MM.1S (cell line): ENCODE results near the gene KHDC4.

ENCODE experiments used
- DNase-seq: peaks from one replicate; pipeline ENCODE4 v3.0.0-alpha.2; 2015
- H2AFZ ChIP-seq: fragments of 300-600 bp; sonication (generic); 2 replicates; pipeline ENCODE4 v1.6.0; 2016; ENCODE audit warnings: antibody characterized with exemption, low read length
- H3F3A ChIP-seq: fragments of 300-600 bp; sonication (generic); 2 replicates; pipeline ENCODE4 v1.6.1; 2016; ENCODE audit warnings: mild to moderate bottlenecking, antibody characterized with exemption, low read length, moderate library complexity, mixed read lengths; ENCODE audit not compliant: insufficient read depth
- H3K27ac ChIP-seq: fragments of 300-600 bp; sonication (generic); 2 replicates; pipeline ENCODE4 v1.5.1; 2016; ENCODE audit warnings: mild to moderate bottlenecking, low read length
- H3K27me3 ChIP-seq: fragments of 300-600 bp; sonication (generic); replicated peaks from 2 replicates; pipeline ENCODE4 v1.6.0; 2016; ENCODE audit warnings: low read length; ENCODE audit not compliant: insufficient read depth
- H3K36me3 ChIP-seq: fragments of 300-600 bp; sonication (generic); replicated peaks from 2 replicates; pipeline ENCODE4 v1.6.1; 2016; ENCODE audit warnings: mild to moderate bottlenecking, low read length, mixed read lengths; ENCODE audit not compliant: insufficient read depth
- H3K4me1 ChIP-seq: fragments of 300-600 bp; sonication (generic); 2 replicates; pipeline ENCODE4 v1.6.1; 2016; ENCODE audit warnings: low read length, mixed read lengths
- H3K4me2 ChIP-seq: fragments of 300-600 bp; sonication (generic); 2 replicates; pipeline ENCODE4 v1.6.0; 2016; ENCODE audit warnings: low read depth, low read length
- H3K4me3 ChIP-seq: fragments of 300-600 bp; sonication (generic); 2 replicates; pipeline ENCODE4 v1.5.1; 2016; ENCODE audit warnings: low read length, mixed read lengths
- H3K79me2 ChIP-seq: fragments of 300-600 bp; sonication (generic); 2 replicates; pipeline ENCODE4 v1.6.1; 2016; ENCODE audit warnings: mixed run types, low read length, mixed read lengths
- H3K9ac ChIP-seq: fragments of 300-600 bp; sonication (generic); 2 replicates; pipeline ENCODE4 v1.6.1; 2016; ENCODE audit warnings: low read length, mixed read lengths
- H3K9me2 ChIP-seq: fragments of 300-600 bp; sonication (generic); replicated peaks from 2 replicates; pipeline ENCODE4 v1.6.1; 2016; ENCODE audit warnings: mild to moderate bottlenecking, low read length, mixed read lengths; ENCODE audit not compliant: insufficient read depth
- H3K9me3 ChIP-seq: fragments of 300-600 bp; sonication (generic); replicated peaks from 2 replicates; pipeline ENCODE4 v1.6.1; 2016; ENCODE audit warnings: mild to moderate bottlenecking, low read length, mixed read lengths; ENCODE audit not compliant: insufficient read depth
- H4K20me1 ChIP-seq: fragments of 300-600 bp; sonication (generic); 2 replicates; pipeline ENCODE4 v1.6.1; 2016; ENCODE audit warnings: mild to moderate bottlenecking, low read length, moderate library complexity, mixed read lengths; ENCODE audit not compliant: insufficient read depth
- CTCF ChIP-seq: fragments of 300-600 bp; sonication (generic); IDR thresholded peaks from 2 replicates; pipeline ENCODE4 v1.5.1; 2016; ENCODE audit warnings: antibody characterized with exemption, low read length, mixed read lengths
- EZH2 ChIP-seq: fragments of 300-600 bp; sonication (generic); optimal IDR thresholded peaks from 2 replicates; pipeline ENCODE3; 2017; ENCODE audit warnings: low read depth, mild to moderate bottlenecking, antibody characterized with exemption, low read length, mixed read lengths
- EZH2phosphoT487 ChIP-seq: fragments of 300-600 bp; sonication (generic); IDR thresholded peaks from 2 replicates; pipeline ENCODE4 v1.6.1; 2018; ENCODE audit warnings: antibody characterized with exemption, low read length

The KHDC4 gene

GRCh38 chr1:155951753-155952504 lies 17.7 kb upstream of the KHDC4 start:
- no peak overlapping the region for H3K4me2 ChIP-seq
- H3K27ac ChIP-seq: peak overlapping the region; percentile 12; the same call in 1 of the 2 replicates
- TF ChIP-seq EZH2phosphoT487: no peak
- no peak for TF ChIP-seq CTCF
- no peak for TF ChIP-seq EZH2
- no peaks in the 10 kb centered on the region for H3K9me2 ChIP-seq
- H3K9me3 ChIP-seq: no peaks in the 10 kb centered on the region
- H3K36me3 ChIP-seq: peaks cover 47% of the 10 kb centered on the region
- peaks cover 75% of the 10 kb centered on the region for H3K79me2 ChIP-seq
- no peak overlapping the region for H3K4me3 ChIP-seq
- H3K9ac ChIP-seq: no peak overlapping the region
- no peaks in the 10 kb centered on the region for H4K20me1 ChIP-seq
- H3K27me3 ChIP-seq: no peaks in the 10 kb centered on the region
- peaks cover 47% of the 10 kb centered on the region for H3K4me1 ChIP-seq
- H2AFZ ChIP-seq: no peak overlapping the region
- DNase-seq: no peak
- H3F3A ChIP-seq: peaks cover 60% of the 10 kb centered on the region

- no peaks in the 10 kb centered on the region for H3K27me3 ChIP-seq
- no peak for DNase-seq
- no peak overlapping the region for H2AFZ ChIP-seq
- H3K9me2 ChIP-seq: no peaks in the 10 kb centered on the region
- peaks cover 56% of the 10 kb centered on the region for H3K4me1 ChIP-seq
- TF ChIP-seq EZH2phosphoT487 (no peak), EZH2 (no peak), CTCF (no peak)
- H3K4me2 ChIP-seq: no peak overlapping the region
- H3K4me3 ChIP-seq: no peak overlapping the region
- H3K36me3 ChIP-seq: peaks cover 45% of the 10 kb centered on the region
- no peaks in the 10 kb centered on the region for H4K20me1 ChIP-seq
- H3K9me3 ChIP-seq: no peaks in the 10 kb centered on the region
- no peak overlapping the region for H3K9ac ChIP-seq
- H3K27ac ChIP-seq: no peak overlapping the region
- H3F3A ChIP-seq: peaks cover 68% of the 10 kb centered on the region
- H3K79me2 ChIP-seq: peaks cover 64% of the 10 kb centered on the region
Observed at GRCh38 chr1:155950829-155951228, 16.6 kb upstream of the KHDC4 start.

- Histone ChIP-seq H3K4me2 (peak overlapping the region; percentile 77), H3K4me3 (no peak overlapping the region), H4K20me1 (no peaks in the 10 kb centered on the region), H3K9ac (no peak overlapping the region), H3K27me3 (no peaks in the 10 kb centered on the region), H3K36me3 (peaks cover 31% of the 10 kb centered on the region), H2AFZ (no peak overlapping the region), H3K9me3 (no peaks in the 10 kb centered on the region), H3K27ac (peak overlapping the region; percentile 87), H3K79me2 (peaks cover 42% of the 10 kb centered on the region), H3K4me1 (peaks cover 87% of the 10 kb centered on the region), H3F3A (peaks cover 85% of the 10 kb centered on the region), H3K9me2 (no peaks in the 10 kb centered on the region)
- DNase-seq: no peak
- TF ChIP-seq EZH2: no peak
- no peak for TF ChIP-seq EZH2phosphoT487
- TF ChIP-seq CTCF: no peak
Observed at GRCh38 chr1:155947741-155948140, 13.5 kb upstream of the KHDC4 start.
